ENCODE measurements around the gene BNC2.

DNA sequence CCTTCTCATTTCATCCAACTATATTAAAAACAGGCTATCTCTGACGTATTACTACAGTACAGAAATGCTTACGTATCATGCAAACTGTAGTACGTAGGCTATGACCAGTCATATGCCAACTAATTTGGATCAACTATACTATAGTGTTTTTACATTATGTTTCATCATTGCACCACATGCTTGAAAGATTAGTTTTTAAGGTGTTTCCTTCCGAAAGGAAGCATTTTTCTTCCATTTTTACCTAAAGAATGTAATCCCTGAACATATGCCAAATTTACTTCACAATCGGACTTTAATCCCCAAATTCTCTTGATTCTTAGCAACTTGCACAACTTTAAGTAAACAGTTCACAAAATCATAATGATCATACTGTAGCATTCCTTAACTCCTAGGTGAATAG, 153.9 kb downstream of the BNC2 start:
- TF ChIP-seq, protein P1, sequence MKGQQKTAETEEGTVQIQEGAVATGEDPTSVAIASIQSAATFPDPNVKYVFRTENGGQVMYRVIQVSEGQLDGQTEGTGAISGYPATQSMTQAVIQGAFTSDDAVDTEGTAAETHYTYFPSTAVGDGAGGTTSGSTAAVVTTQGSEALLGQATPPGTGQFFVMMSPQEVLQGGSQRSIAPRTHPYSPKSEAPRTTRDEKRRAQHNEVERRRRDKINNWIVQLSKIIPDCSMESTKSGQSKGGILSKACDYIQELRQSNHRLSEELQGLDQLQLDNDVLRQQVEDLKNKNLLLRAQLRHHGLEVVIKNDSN (IDR thresholded peaks at IDR 0.05), result no peak
- TF ChIP-seq EP300 (IDR thresholded peaks at IDR 0.05; ENCODE audit: borderline replicate concordance) (no peak), REST (IDR thresholded peaks at IDR 0.05; ENCODE audit: low read depth) (no peak), RAD21 (IDR thresholded peaks at IDR 0.05; ENCODE audit: low read depth) (no peak), YY1 (IDR thresholded peaks at IDR 0.05; ENCODE audit: low read depth) (no peak), TCF12 (IDR thresholded peaks at IDR 0.05; ENCODE audit: low read depth) (no peak)

All from Ishikawa (cell line).